ENCODE measurements around the gene UBXN1. TPM values are rescaled to one million over a fixed set of nuclear protein-coding genes. Genes with fewer than 3 reads are reported as not detected.

Gene UBXN1
- polyA plus RNA-seq (2012; ENCODE audit: low read depth, missing spikeins): 149 TPM

GRCh38 chr11:62678770-62679696 lies at the start of gene UBXN1:
Gene UBXN1, minus strand, starts transcription at chr11:62679073. Its CDS starts 150 bp downstream, at chr11:62678923.
- peak; percentile 93 for DNase-seq (ENCODE audit: insufficient read length, low spot score)
- FAIRE-seq: peak; percentile 38
- peak; percentile 58 for TF ChIP-seq POU2F2 (IDR thresholded peaks at IDR 0.05; ENCODE audit: low read depth, low read length)
- peak; percentile 88 for TF ChIP-seq POLR2AphosphoS5 (IDR thresholded peaks at IDR 0.05; ENCODE audit: low read depth, low read length)
- peak; percentile 88 for TF ChIP-seq SPI1 (IDR thresholded peaks at IDR 0.05; ENCODE audit: low read depth, low read length)
- peak; percentile 94 for TF ChIP-seq POLR2A (IDR thresholded peaks at IDR 0.05; ENCODE audit: low read depth, low read length)
- TF ChIP-seq TAF1 (IDR thresholded peaks at IDR 0.05; ENCODE audit: low read depth, low read length): peak; percentile 64
- no peak for TF ChIP-seq PAX5 (IDR thresholded peaks at IDR 0.05; ENCODE audit: insufficient read depth, low read length, severe bottlenecking)

GRCh38 chr11:62728171-62728988 lies 49.5 kb upstream of the UBXN1 start, which contains the start of gene TTC9C:
Gene TTC9C, plus strand, starts transcription at chr11:62728486. Its CDS starts 363 bp downstream, at chr11:62728849.
- TF ChIP-seq SPI1 (IDR thresholded peaks at IDR 0.05; ENCODE audit: low read depth, low read length): peak; percentile 32; the same call in 1 of the 2 replicates
- TF ChIP-seq POLR2AphosphoS5 (IDR thresholded peaks at IDR 0.05; ENCODE audit: low read depth, low read length): peak; percentile 82
- peak; percentile 39; the same call in 1 of the 2 replicates for TF ChIP-seq POU2F2 (IDR thresholded peaks at IDR 0.05; ENCODE audit: low read depth, low read length)
- TF ChIP-seq PAX5 (IDR thresholded peaks at IDR 0.05; ENCODE audit: insufficient read depth, low read length, severe bottlenecking): no peak
- peak; percentile 79 for TF ChIP-seq POLR2A (IDR thresholded peaks at IDR 0.05; ENCODE audit: low read depth, low read length)
- peak; percentile 68 for TF ChIP-seq TAF1 (IDR thresholded peaks at IDR 0.05; ENCODE audit: low read depth, low read length)
- FAIRE-seq (peak; percentile 58), DNase-seq (ENCODE audit: insufficient read length, low spot score) (no peak)

DNA sequence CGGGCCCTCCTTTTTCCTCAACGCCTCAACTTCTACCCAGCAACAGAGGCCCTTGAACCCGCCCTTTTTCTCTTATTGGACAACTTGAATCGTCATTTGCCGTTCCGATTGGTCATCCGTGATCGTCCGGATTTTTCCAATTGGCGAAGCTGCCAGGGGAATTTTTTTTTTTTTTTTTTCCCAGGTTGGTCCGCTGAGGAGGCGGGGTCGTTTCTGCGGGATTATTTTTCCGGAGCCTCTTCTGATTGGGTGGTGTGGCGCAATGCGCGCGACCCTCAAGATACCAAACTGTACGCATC lies 48.9 kb upstream of the UBXN1 start:
- DNase-seq (ENCODE audit: insufficient read length, low spot score) (peak; percentile 58), FAIRE-seq (peak; percentile 33)
- TF ChIP-seq TAF1 (IDR thresholded peaks at IDR 0.05; ENCODE audit: low read depth, low read length) (no peak), POLR2AphosphoS5 (IDR thresholded peaks at IDR 0.05; ENCODE audit: low read depth, low read length) (no peak), POU2F2 (IDR thresholded peaks at IDR 0.05; ENCODE audit: low read depth, low read length) (no peak), PAX5 (IDR thresholded peaks at IDR 0.05; ENCODE audit: insufficient read depth, low read length, severe bottlenecking) (no peak), SPI1 (IDR thresholded peaks at IDR 0.05; ENCODE audit: low read depth, low read length) (no peak), POLR2A (IDR thresholded peaks at IDR 0.05; ENCODE audit: low read depth, low read length) (no peak)

DNA sequence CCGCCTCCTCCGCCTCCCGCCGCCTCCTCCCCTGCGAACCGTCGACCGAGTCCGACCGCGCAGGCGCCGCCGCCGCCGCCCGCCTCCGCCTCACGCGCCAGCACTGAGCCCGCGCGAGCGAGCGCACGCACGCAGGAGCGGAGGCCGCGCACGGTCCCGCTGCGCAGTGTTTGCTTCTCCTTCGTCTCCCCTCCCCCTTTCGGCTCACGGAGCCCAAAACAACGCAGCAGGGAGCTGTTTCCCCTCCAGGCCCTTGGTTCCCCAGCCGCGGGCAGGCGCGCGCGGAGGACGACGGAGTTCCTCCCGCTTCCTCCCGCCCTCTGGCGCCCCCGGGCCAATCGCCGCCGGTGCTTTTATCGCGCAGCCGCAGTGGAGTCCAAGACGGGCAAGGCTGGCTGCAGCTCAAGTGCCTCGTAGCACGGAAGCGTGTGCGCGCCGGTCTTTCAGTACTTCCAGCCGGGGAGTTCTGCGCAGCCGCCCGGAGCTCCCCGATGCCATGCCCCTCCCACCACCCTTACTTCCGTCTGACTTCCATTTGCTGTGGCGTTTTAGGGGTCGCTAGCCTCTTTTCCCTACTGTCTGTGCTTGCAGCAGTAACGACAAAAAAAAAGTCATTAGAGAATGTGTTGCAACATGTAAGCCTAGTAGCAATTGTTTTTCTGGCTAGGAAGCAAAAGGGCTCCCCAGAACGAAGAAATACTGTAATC lies 48.4 kb upstream of the UBXN1 start, which contains the start of gene HNRNPUL2:
Gene HNRNPUL2, minus strand, starts transcription at position 293 of the 707 bp plus-strand sequence. CDS start 301 bp downstream, outside the sequence.
- FAIRE-seq: peak; percentile 96
- peak; percentile 94 for DNase-seq (ENCODE audit: insufficient read length, low spot score)
- TF ChIP-seq SPI1 (IDR thresholded peaks at IDR 0.05; ENCODE audit: low read depth, low read length) (peak; percentile 76), PAX5 (IDR thresholded peaks at IDR 0.05; ENCODE audit: insufficient read depth, low read length, severe bottlenecking) (peak; percentile 19), POLR2AphosphoS5 (IDR thresholded peaks at IDR 0.05; ENCODE audit: low read depth, low read length) (peak; percentile 93), POLR2A (IDR thresholded peaks at IDR 0.05; ENCODE audit: low read depth, low read length) (peak; percentile 95), TAF1 (IDR thresholded peaks at IDR 0.05; ENCODE audit: low read depth, low read length) (peak; percentile 8; the same call in 1 of the 2 replicates), POU2F2 (IDR thresholded peaks at IDR 0.05; ENCODE audit: low read depth, low read length) (no peak; the same call in 1 of the 2 replicates)

- TF ChIP-seq TAF1 (IDR thresholded peaks at IDR 0.05; ENCODE audit: low read depth, low read length): 0 out of 2 replicates have a peak, but pooled peaks have one; percentile 37
- TF ChIP-seq PAX5 (IDR thresholded peaks at IDR 0.05; ENCODE audit: insufficient read depth, low read length, severe bottlenecking): no peak
- FAIRE-seq: no peak
- DNase-seq (ENCODE audit: insufficient read length, low spot score): no peak
Measured at GRCh38 chr11:62726915-62727164, 48.0 kb upstream of the UBXN1 start.

DNA sequence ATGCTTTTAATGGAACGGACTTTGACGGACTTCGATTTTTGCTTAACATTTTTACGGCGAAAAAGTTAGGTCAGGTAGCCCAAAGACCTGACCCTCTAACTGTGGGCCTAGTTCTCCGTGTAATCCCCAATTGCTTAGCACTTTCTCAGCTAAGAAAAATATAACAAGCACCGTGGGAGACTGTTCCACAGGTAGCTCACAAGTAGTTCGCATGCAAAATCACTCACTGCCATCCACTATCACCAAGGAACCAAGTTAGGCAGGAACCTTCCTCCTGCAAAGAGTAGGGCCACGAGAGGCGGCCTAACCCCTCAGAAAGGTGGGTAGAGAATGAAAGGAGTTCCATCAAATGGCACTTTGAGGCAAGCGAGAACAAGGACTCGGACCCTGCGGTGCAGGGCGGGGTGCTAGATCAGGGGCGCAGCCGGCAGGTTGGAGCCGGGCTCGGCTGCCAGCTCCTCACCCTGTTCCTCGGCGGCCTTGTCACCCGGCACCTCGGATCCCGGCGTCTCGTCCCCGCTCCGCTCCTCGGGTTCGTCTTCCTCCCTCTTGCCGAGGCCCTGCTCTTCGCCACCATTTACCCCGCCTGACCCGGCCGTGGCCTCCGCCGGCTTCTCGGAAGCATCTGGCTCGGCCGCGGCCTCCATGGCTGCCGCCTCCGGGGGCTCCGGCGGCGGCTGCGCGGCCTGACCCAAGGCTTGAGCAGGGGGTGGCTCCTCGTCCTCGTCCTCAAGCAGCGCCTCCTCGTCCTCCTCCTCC lies 47.5 kb upstream of the UBXN1 start:
- no peak for DNase-seq (ENCODE audit: insufficient read length, low spot score)
- no peak; the same call in 1 of the 2 replicates for TF ChIP-seq POLR2A (IDR thresholded peaks at IDR 0.05; ENCODE audit: low read depth, low read length)
- TF ChIP-seq SPI1 (IDR thresholded peaks at IDR 0.05; ENCODE audit: low read depth, low read length): no peak
- TF ChIP-seq POLR2AphosphoS5 (IDR thresholded peaks at IDR 0.05; ENCODE audit: low read depth, low read length): no peak

GRCh38 chr11:62725646-62726045 lies 46.8 kb upstream of the UBXN1 start:
- FAIRE-seq: no peak
- no peak for DNase-seq (ENCODE audit: insufficient read length, low spot score)

More for the DNA sequence above, 47.5 kb upstream of the UBXN1 start:
- no peak for FAIRE-seq

GRCh38 chr11:62724171-62724570 lies 45.3 kb upstream of the UBXN1 start:
- FAIRE-seq: no peak
- no peak for DNase-seq (ENCODE audit: insufficient read length, low spot score)

More at GRCh38 chr11:62725646-62726045, 46.8 kb upstream of the UBXN1 start:
- TF ChIP-seq POLR2A (IDR thresholded peaks at IDR 0.05; ENCODE audit: low read depth, low read length) (no peak), SPI1 (IDR thresholded peaks at IDR 0.05; ENCODE audit: low read depth, low read length) (no peak), PAX5 (IDR thresholded peaks at IDR 0.05; ENCODE audit: insufficient read depth, low read length, severe bottlenecking) (no peak), POLR2AphosphoS5 (IDR thresholded peaks at IDR 0.05; ENCODE audit: low read depth, low read length) (no peak), TAF1 (IDR thresholded peaks at IDR 0.05; ENCODE audit: low read depth, low read length) (no peak), POU2F2 (IDR thresholded peaks at IDR 0.05; ENCODE audit: low read depth, low read length) (no peak)

More at GRCh38 chr11:62724171-62724570, 45.3 kb upstream of the UBXN1 start:
- TF ChIP-seq POLR2AphosphoS5 (IDR thresholded peaks at IDR 0.05; ENCODE audit: low read depth, low read length) (no peak), POU2F2 (IDR thresholded peaks at IDR 0.05; ENCODE audit: low read depth, low read length) (no peak), SPI1 (IDR thresholded peaks at IDR 0.05; ENCODE audit: low read depth, low read length) (no peak)
